Upper lobe of left lung (tissue), 6 donors: ENCODE data around the gene SLIT1. TPM values are rescaled to one million over a fixed set of nuclear protein-coding genes. Genes with fewer than 3 reads are reported as not detected.

Experiments
- ATAC-seq, 2 donors: fragments of 200-7000 bp; cut with Tn5 transposase; one replicate each; pipeline ENCODE4 v1.9.1; 2022; ENCODE audit warnings: mild to moderate bottlenecking in 2 of 2, moderate library complexity in 2 of 2; ENCODE audit not compliant: low FRiP score in 2 of 2
- DNase-seq, 2 donors: peaks; one replicate each; pipeline ENCODE4 v3.0.0-alpha.2; 2019 to 2020
- H3K27ac ChIP-seq, 4 donors: fragments of 200-600 bp; sonication (generic); one replicate each; pipeline ENCODE4 v1.5.1; 2016 to 2019
- H3K27me3 ChIP-seq, 4 donors: fragments of 200-600 bp; sonication (generic); one replicate each; pipeline ENCODE4 v1.5.1; 2017 to 2019
- H3K36me3 ChIP-seq, 4 donors: fragments of 200-600 bp; sonication (generic); one replicate each; pipeline ENCODE4 v1.5.1; 2016 to 2019
- H3K4me1 ChIP-seq, 4 donors: fragments of 200-600 bp; sonication (generic); one replicate each; pipeline ENCODE4 v1.5.1; 2018 to 2019
- H3K4me3 ChIP-seq, 4 donors: fragments of 200-600 bp; sonication (generic); one replicate each; pipeline ENCODE4 v1.5.1; 2017 to 2019; ENCODE audit warnings: mild to moderate bottlenecking in 2 of 4, moderate library complexity in 1 of 4
- H3K9me3 ChIP-seq, 4 donors: fragments of 200-600 bp; sonication (generic); one replicate each; pipeline ENCODE4 v1.5.1; 2018 to 2019
- EP300 ChIP-seq, 4 donors: sonication (generic); formaldehyde crosslinking; IDR thresholded peaks; one replicate each; pipeline ENCODE4 v1.5.1; 2017; ENCODE audit warnings: antibody characterized with exemption in 4 of 4, control low read depth in 2 of 4
- POLR2A ChIP-seq, 4 donors: fragments of 450-650 bp; IDR thresholded peaks; one replicate each; pipeline ENCODE4 v1.5.1; 2016 to 2017; ENCODE audit warnings: antibody characterized with exemption in 4 of 4, mild to moderate bottlenecking in 2 of 4
- POLR2AphosphoS5 ChIP-seq, 2 donors: sonication (generic); formaldehyde crosslinking; IDR thresholded peaks; one replicate each; pipeline ENCODE4 v1.5.1; 2017; ENCODE audit warnings: antibody characterized with exemption in 2 of 2
- WGBS, 2 donors: methylation state at CpG; one replicate each; pipeline ENCODE4 v1.1.5; 2017 to 2018; 5-methylcytosine and 5-hydroxymethylcytosine counted together
- total RNA-seq, 6 donors: library from RNA; depleted of rRNA in 4 of 6; stranded (reverse); fragments of >200 nt in 4 of 6; gene quantifications; one replicate each; pipeline versions ENCODE4 v1.1.0 to v1.2.1, GENCODE V29; 2016 to 2021
- TF ChIP-seq, protein P1 (sequence below), 6 experiments: fragments of 450-650 bp in 4 of 6; fragments of 200-600 bp in 2 of 6; sonication (generic) in 2 of 6; IDR thresholded peaks; one replicate each; pipeline ENCODE4 v1.5.1; 2016 to 2019; ENCODE audit warnings: antibody characterized with exemption in 6 of 6
- donor health status: DM: no; HTN: no; CAD: no; lungs with moderate emphysema.
- donor health status: DM: no; HTN: yes; CAD: no; lungs with severe emphysema.

SLIT1 gene
- total RNA-seq, 6 donors from 2014 or later, result 0.30 to 1.6 (median 0.54) TPM; not detected in 1

DNA sequence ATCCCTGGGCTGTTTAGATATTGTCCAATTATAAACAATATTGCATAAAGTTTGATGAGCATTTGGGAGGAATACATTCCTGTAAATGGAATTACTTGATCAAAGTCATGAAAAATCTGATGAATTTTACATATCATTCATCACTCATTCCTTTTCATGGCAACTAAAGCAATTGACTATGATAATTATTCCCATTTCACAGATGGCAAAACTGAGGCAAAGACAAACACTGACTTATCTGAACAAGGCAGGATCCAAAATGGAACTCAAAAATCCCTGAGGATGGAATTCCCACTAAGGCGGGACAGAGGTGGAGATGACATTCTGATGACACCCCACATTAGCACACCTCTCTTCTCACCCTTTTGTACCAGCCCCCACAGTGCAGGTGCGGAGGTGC, 17.1 kb downstream of the SLIT1 start:
- 87% methylated on average over 2 of the region's 2 CpGs for WGBS, 2 donors
- Histone ChIP-seq H3K9me3 (no peaks in the 10 kb centered on the region), H3K4me3 (no peak overlapping the region), H3K27ac (no peak overlapping the region), H3K4me1 (no peaks in the 10 kb centered on the region), H3K27me3 (no peaks in the 10 kb centered on the region), H3K36me3 (no peaks in the 10 kb centered on the region)
- no peak for ATAC-seq
- TF ChIP-seq POLR2AphosphoS5 (IDR thresholded peaks at IDR 0.05) (no peak), POLR2A (IDR thresholded peaks at IDR 0.05) (no peak), EP300 (IDR thresholded peaks at IDR 0.05) (no peak)
- TF ChIP-seq, protein P1, sequence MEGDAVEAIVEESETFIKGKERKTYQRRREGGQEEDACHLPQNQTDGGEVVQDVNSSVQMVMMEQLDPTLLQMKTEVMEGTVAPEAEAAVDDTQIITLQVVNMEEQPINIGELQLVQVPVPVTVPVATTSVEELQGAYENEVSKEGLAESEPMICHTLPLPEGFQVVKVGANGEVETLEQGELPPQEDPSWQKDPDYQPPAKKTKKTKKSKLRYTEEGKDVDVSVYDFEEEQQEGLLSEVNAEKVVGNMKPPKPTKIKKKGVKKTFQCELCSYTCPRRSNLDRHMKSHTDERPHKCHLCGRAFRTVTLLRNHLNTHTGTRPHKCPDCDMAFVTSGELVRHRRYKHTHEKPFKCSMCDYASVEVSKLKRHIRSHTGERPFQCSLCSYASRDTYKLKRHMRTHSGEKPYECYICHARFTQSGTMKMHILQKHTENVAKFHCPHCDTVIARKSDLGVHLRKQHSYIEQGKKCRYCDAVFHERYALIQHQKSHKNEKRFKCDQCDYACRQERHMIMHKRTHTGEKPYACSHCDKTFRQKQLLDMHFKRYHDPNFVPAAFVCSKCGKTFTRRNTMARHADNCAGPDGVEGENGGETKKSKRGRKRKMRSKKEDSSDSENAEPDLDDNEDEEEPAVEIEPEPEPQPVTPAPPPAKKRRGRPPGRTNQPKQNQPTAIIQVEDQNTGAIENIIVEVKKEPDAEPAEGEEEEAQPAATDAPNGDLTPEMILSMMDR (IDR thresholded peaks at IDR 0.05), result no peak
- no peak for DNase-seq

DNA sequence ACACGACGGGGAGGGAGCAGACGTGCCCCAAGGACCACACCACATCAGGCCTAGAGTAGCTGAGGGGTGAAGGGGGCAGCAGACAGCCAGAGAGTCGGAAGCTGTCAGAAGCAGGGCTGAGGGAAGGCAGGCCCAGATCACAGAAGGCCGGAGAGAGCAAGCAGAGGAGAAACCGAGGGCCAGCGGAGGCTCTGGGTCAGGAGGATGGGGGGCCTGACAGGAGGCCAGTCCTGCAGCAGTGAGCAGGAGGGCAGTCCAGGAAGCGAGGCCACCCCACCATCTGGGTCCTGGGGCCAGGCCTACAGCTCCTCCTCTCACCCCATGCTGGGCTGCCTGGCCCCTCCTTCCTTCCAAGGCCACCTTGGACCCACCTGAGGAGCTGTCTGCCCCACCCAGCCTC, 20.3 kb downstream of the SLIT1 start:
- no peaks in the 10 kb centered on the region for H3K27me3 ChIP-seq
- H3K36me3 ChIP-seq, result no peaks in the 10 kb centered on the region
- WGBS, 2 donors, result 79 to 81% methylated on average over 8 of the region's 8 CpGs
- H3K4me3 ChIP-seq, result no peak overlapping the region
- no peak overlapping the region for H3K27ac ChIP-seq
- H3K9me3 ChIP-seq, result no peaks in the 10 kb centered on the region
- TF ChIP-seq POLR2A (IDR thresholded peaks at IDR 0.05), result no peak
- H3K4me1 ChIP-seq, result no peaks in the 10 kb centered on the region
- ATAC-seq (no peak), DNase-seq (no peak)

DNA sequence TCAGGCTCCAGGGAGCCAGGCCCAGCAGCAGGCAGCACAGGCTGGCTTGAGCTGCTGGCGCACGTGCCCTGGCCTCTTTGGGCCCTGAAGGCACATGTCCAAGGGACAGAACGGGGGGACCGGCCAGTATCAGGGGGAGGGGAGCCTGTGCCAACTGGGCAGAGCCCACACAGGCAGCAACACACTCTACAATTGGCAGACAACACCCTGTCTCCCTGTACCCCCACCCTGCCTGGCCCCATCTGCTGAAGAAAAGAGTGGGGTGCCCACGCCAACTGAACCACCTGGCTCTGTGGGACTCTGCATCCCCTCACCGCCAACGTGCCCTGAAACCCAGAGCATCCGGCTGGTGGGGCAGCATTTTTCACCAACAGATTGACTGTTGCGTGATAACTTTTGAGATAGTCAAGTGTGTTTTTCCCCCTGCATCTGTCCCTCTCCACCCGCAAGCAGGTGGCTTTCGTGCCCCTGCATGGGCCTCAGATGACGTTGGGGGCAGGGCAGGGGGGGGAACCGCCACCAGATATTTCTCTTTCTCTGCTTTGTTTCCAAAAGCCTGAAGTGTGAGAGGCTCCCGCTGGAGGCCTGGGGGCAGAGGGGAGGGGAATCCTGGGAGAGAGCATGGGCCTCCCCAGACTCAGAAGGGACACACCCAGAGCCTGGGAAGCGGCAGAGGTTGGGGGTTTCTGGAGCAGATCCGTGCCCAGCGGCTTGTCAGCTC, 21.8 kb downstream of the SLIT1 start:
- TF ChIP-seq, protein P1 (IDR thresholded peaks at IDR 0.05), result no peak
- TF ChIP-seq POLR2A (IDR thresholded peaks at IDR 0.05) (no peak), EP300 (IDR thresholded peaks at IDR 0.05) (no peak), POLR2AphosphoS5 (IDR thresholded peaks at IDR 0.05) (no peak)
- Histone ChIP-seq H3K4me1 (no peaks in the 10 kb centered on the region), H3K9me3 (no peaks in the 10 kb centered on the region), H3K27ac (no peak overlapping the region), H3K4me3 (no peak overlapping the region), H3K36me3 (no peaks in the 10 kb centered on the region), H3K27me3 (no peaks in the 10 kb centered on the region)
- WGBS, 2 donors, result 70 to 91% methylated on average over 9 to 17 of the region's 17 CpGs
- DNase-seq (no peak), ATAC-seq (peak in 1 of 2 donors; percentile 7)

DNA sequence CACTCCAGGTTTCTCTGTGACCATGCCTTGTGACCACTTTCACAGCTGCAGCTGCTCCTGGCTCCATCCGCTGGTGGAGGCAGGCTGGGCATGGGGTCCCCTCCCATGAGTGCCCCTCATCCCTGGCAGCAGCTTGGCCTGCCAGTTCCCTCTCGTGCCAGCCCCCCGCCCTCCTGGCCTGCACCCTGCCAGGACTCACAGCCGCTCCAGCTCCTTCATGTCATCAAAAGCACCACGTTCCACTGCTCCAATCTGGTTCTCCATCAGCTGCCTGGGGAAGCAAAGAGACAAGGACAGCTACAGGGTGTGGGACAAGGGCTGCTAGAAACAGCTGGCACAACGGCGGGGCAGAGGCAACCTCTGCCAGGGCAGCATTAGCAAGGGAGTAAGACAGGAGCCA, 22.6 kb downstream of the SLIT1 start:
- ATAC-seq (no peak), DNase-seq (peak in 1 of 2 donors; percentile 69)
- TF ChIP-seq EP300 (IDR thresholded peaks at IDR 0.05) (no peak), POLR2AphosphoS5 (IDR thresholded peaks at IDR 0.05) (no peak), POLR2A (IDR thresholded peaks at IDR 0.05) (no peak)
- TF ChIP-seq, protein P1 (IDR thresholded peaks at IDR 0.05), result no peak
- H3K36me3 ChIP-seq, result no peaks in the 10 kb centered on the region
- no peak overlapping the region for H3K4me3 ChIP-seq
- 62 to 87% methylated on average over 4 to 7 of the region's 7 CpGs for WGBS, 2 donors
- H3K27ac ChIP-seq, result no peak overlapping the region
- no peaks in the 10 kb centered on the region for H3K27me3 ChIP-seq
- no peaks in the 10 kb centered on the region for H3K9me3 ChIP-seq
- H3K4me1 ChIP-seq, result no peaks in the 10 kb centered on the region

DNA sequence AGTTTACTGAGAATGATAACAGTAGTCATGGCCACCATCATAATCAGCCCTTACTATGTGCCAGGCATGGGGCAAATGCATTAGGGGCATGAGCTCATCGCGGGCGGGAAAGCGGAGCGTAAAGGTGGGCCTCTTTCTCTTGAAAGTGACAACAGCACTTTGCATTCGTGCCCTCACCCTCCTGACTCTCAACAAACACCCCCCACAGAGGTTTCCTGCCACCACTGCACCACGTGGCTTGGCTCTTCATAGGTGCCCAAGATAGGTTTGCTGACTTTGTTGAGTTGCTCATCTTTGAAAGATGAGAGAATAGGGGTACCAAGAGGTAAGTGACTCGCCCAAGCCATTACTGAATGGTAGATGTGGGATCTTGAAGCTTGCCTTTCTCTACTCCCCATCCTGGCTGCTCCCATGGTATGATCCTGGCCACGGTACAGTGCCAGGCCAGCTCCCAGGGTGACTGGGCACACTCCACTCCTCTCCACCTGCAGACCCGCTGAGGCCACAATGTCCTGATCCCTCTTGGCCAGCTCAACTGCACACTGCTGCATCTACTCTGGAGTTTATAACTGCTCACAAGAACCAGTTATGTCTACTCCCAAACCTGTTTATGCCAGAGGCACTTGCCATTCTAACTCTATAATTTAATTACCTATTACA, 26.0 kb downstream of the SLIT1 start:
- H3K27ac ChIP-seq, result no peak overlapping the region
- H3K4me3 ChIP-seq, result no peak overlapping the region
- no peaks in the 10 kb centered on the region for H3K36me3 ChIP-seq
- H3K9me3 ChIP-seq, result no peaks in the 10 kb centered on the region
- no peaks in the 10 kb centered on the region for H3K27me3 ChIP-seq
- DNase-seq (no peak), ATAC-seq (no peak)
- WGBS, 2 donors, result 91 to 92% methylated on average over 8 to 10 of the region's 10 CpGs
- H3K4me1 ChIP-seq, result no peaks in the 10 kb centered on the region
- TF ChIP-seq POLR2A (IDR thresholded peaks at IDR 0.05), result no peak
- TF ChIP-seq, protein P1 (IDR thresholded peaks at IDR 0.05), result no peak
- no peak for TF ChIP-seq POLR2AphosphoS5 (IDR thresholded peaks at IDR 0.05)
- no peak for TF ChIP-seq EP300 (IDR thresholded peaks at IDR 0.05)
